Cardiac muscle cell (in vitro differentiated cells and primary cell): ENCODE data around the gene NPAS3. TPM values are rescaled to one million over a fixed set of nuclear protein-coding genes. Genes with fewer than 3 reads are reported as not detected.

Experiments used
- DNase-seq, 2 donors: peaks; one replicate each; pipeline versions ENCODE4 v3.0.0 to v3.0.0-alpha.2; 2010 to 2017; ENCODE audit warnings: low read depth in 1 of 2, low spot score in 1 of 2
- H3K27ac ChIP-seq: fragments of 200-600 bp; sonication (generic); 2 replicates; pipeline ENCODE4 v1.5.1; 2016
- H3K27me3 ChIP-seq: fragments of 200-600 bp; sonication (generic); 2 replicates; pipeline ENCODE4 v1.6.0; 2016; ENCODE audit warnings: control low read depth
- H3K36me3 ChIP-seq: fragments of 200-600 bp; sonication (generic); 2 replicates; pipeline ENCODE4 v1.5.1; 2016; ENCODE audit warnings: control low read depth
- H3K4me1 ChIP-seq: fragments of 200-600 bp; sonication (generic); 2 replicates; pipeline ENCODE4 v1.8.1; 2017; ENCODE audit warnings: low read depth, mild to moderate bottlenecking, mixed run types
- H3K4me3 ChIP-seq: fragments of 200-600 bp; sonication (generic); 2 replicates; pipeline ENCODE4 v1.5.1; 2016; ENCODE audit warnings: mild to moderate bottlenecking
- H3K9me3 ChIP-seq: fragments of 200-600 bp; sonication (generic); 2 replicates; pipeline ENCODE4 v1.5.1; 2017; ENCODE audit warnings: low read depth, mild to moderate bottlenecking, control low read depth
- polyA plus RNA-seq: library from polyadenylated mRNA; unstranded; fragments of >200 nt; fragmentation: Nextera tagmentation; extraction: Ambion mirVana; gene quantifications from 2 replicates; pipeline ENCODE4 v1.2.1, GENCODE V29; 2016
- total RNA-seq: library from RNA; depleted of rRNA; stranded (reverse); fragments of >200 nt; gene quantifications from 2 replicates; pipeline ENCODE4 v1.2.3, GENCODE V29; 2016
- TF ChIP-seq, protein P1 (sequence below): IDR thresholded peaks from 2 replicates; pipeline ENCODE4 v1.5.1; 2012; ENCODE audit warnings: low read depth, mild to moderate bottlenecking, low read length

The NPAS3 gene
- total and polyA plus RNA-seq, 2 experiments from 2014 or later, result 0.18 TPM

DNA sequence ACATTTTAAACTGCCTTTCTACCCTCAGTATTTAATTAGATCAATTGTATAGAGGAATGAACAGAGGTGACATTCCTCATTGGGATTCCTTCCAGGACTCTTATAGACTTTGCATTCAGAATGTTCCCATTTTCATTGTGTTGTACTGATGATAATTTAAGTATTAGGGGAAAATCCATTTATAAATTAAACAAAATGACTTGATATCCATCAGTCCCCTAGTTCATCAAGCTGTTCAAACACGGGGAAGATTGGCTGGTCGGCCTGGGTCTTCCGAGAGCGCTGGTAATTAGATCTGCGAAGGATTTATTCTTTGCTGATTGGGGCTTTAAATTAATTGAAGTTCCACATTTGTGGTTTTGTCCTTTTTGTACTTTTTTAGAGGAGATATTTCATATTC is 738.2 kb downstream of the NPAS3 start:
- TF ChIP-seq, protein P1, sequence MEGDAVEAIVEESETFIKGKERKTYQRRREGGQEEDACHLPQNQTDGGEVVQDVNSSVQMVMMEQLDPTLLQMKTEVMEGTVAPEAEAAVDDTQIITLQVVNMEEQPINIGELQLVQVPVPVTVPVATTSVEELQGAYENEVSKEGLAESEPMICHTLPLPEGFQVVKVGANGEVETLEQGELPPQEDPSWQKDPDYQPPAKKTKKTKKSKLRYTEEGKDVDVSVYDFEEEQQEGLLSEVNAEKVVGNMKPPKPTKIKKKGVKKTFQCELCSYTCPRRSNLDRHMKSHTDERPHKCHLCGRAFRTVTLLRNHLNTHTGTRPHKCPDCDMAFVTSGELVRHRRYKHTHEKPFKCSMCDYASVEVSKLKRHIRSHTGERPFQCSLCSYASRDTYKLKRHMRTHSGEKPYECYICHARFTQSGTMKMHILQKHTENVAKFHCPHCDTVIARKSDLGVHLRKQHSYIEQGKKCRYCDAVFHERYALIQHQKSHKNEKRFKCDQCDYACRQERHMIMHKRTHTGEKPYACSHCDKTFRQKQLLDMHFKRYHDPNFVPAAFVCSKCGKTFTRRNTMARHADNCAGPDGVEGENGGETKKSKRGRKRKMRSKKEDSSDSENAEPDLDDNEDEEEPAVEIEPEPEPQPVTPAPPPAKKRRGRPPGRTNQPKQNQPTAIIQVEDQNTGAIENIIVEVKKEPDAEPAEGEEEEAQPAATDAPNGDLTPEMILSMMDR, result no peak
- H3K9me3 ChIP-seq, result no peaks in the 10 kb centered on the region
- H3K27ac ChIP-seq, result no peak overlapping the region
- DNase-seq, result no peak
- no peaks in the 10 kb centered on the region for H3K27me3 ChIP-seq
- no peaks in the 10 kb centered on the region for H3K4me1 ChIP-seq
- H3K36me3 ChIP-seq, result no peaks in the 10 kb centered on the region
- no peak overlapping the region for H3K4me3 ChIP-seq

DNA sequence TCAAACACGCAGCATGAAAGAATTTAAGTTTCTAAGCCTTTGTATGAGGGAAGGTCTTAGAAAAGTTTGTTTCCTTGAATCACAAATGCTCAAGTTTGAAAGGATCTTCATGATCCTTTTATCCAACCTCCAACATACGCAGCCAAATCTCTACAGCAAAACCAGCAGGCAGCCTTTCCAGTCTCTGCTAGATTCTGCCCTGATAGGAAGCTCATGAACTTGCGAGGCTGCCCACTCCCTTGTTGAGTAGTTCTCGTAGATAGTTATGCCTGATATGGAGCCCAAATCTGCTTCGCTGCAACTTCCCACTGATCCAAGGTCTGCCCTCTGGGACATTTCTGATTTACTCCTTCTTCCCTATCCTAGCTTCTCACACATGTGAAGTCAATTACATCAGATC is 739.3 kb downstream of the NPAS3 start:
- no peaks in the 10 kb centered on the region for H3K36me3 ChIP-seq
- H3K9me3 ChIP-seq, result no peaks in the 10 kb centered on the region
- no peaks in the 10 kb centered on the region for H3K27me3 ChIP-seq
- no peaks in the 10 kb centered on the region for H3K4me1 ChIP-seq
- TF ChIP-seq, protein P1, result no peak
- no peak overlapping the region for H3K27ac ChIP-seq
- no peak overlapping the region for H3K4me3 ChIP-seq
- no peak for DNase-seq

GRCh38 chr14:33679025-33679424 is 740.3 kb downstream of the NPAS3 start:
- H3K27ac ChIP-seq, result no peak overlapping the region

DNA sequence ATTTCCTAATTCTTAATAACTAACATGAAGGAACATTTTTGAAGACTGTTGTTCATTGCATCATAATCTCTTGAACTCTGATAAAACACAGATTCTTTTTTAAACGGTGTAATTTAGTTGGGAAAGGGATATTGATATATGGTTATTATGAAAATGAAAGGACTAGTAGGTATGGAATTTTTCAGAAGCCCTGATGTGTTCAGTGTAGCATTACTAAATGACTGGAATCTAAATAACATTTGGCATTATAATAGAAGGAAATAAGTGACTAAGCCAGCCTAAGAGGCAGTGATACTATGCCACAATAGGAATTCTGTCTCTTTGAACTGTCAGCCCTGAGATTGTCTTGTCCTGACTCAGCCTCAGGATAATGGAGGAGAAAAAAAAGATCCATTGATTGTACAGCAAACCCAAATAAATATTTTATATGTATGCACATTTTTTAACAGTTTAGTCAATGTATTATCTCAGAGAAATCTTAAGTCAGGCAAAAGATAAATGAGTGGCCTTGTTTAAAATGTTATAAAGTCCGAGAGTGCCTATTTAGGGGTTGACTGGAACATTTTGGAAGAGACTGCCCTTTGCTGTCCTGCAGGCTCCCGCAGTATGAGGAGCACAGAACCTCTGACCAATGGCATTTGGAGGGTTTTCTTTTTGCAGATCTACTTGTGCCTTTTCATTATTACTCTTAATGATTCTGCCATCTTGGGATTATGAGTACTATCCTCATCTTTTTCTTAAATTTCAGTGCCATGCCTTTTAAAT is 741.0 kb downstream of the NPAS3 start:
- DNase-seq, result peak in 1 of 2 donors; percentile 42
- Histone ChIP-seq H3K9me3 (no peaks in the 10 kb centered on the region), H3K36me3 (no peaks in the 10 kb centered on the region), H3K4me1 (no peaks in the 10 kb centered on the region), H3K27me3 (no peaks in the 10 kb centered on the region), H3K4me3 (no peak overlapping the region), H3K27ac (no peak overlapping the region)
- TF ChIP-seq, protein P1, result no peak

More at GRCh38 chr14:33679025-33679424, 740.3 kb downstream of the NPAS3 start:
- TF ChIP-seq, protein P1, result no peak
- H3K36me3 ChIP-seq, result no peaks in the 10 kb centered on the region
- no peak for DNase-seq
- H3K27me3 ChIP-seq, result no peaks in the 10 kb centered on the region
- no peaks in the 10 kb centered on the region for H3K4me1 ChIP-seq
- H3K9me3 ChIP-seq, result no peaks in the 10 kb centered on the region
- H3K4me3 ChIP-seq, result no peak overlapping the region

- TF ChIP-seq, protein P1, result no peak
- H3K9me3 ChIP-seq, result no peaks in the 10 kb centered on the region
- no peak for DNase-seq
- no peak overlapping the region for H3K4me3 ChIP-seq
- H3K4me1 ChIP-seq, result no peaks in the 10 kb centered on the region
- H3K27ac ChIP-seq, result no peak overlapping the region
- no peaks in the 10 kb centered on the region for H3K27me3 ChIP-seq
- no peaks in the 10 kb centered on the region for H3K36me3 ChIP-seq
Observed at GRCh38 chr14:33680873-33681272, 742.2 kb downstream of the NPAS3 start.
